Neural cell (in vitro differentiated cells): ENCODE results near the gene FYN.

Experiments
- CTCF ChIP-seq: fragments of 450-650 bp; IDR thresholded peaks from 2 replicates; pipeline ENCODE4 v1.5.1; 2014; ENCODE audit warnings: antibody characterized with exemption, mild to moderate bottlenecking, moderate library complexity; ENCODE audit not compliant: poor library complexity, severe bottlenecking
- MXI1 ChIP-seq: fragments of 450-650 bp; conservative IDR thresholded peaks from 2 replicates; pipeline ENCODE4 v1.6.1; 2014; ENCODE audit warnings: antibody characterized with exemption, mild to moderate bottlenecking; ENCODE audit not compliant: poor library complexity, severe bottlenecking
- REST ChIP-seq: IDR thresholded peaks from 2 replicates; pipeline ENCODE4 v1.6.1; 2012; ENCODE audit warnings: borderline replicate concordance
- TAF1 ChIP-seq: IDR thresholded peaks from 2 replicates; pipeline ENCODE4 v1.6.1; 2012; ENCODE audit warnings: low read depth

DNA sequence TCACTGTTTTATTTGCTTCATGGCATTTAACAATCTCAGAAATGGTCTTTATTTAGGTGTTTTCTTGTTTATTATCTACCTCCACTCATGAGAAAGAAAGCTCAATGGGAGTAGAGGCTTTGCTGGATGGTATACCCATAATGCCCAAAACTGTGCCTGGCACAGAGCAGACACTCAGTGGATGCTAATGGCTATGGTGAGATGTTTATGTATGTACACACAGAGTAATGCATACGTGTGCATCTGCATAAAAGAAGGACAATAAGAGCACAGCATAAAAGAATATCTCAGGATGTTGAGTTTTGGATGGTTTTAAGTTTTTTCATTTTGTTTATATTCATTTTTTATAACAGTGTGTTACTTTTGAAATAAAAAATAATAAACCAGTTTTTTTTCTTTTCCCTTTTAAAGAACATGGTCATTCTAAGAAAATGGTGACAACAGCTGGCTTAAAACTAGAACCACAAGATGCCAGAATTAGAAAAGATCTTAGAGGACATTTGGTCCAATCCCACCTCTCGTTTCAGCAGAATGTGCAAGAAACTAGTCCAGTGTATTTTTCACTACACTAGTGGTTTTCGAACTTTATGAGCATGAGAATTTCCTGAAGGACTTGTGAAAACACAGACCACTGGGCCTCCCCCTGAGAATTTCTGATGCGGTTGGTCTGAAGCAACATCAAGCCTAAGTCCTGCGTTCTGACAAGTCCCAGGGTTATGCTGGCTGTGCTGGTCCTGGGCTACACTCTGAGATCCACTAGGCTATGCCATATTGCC lies 131.9 kb downstream of the FYN start:
- TF ChIP-seq TAF1 (no peak), CTCF (no peak), MXI1 (no peak), REST (no peak)
